Adrenal gland (tissue), 12 donors: ENCODE data around the gene GAMT. TPM values are rescaled to one million over a fixed set of nuclear protein-coding genes. Genes with fewer than 3 reads are reported as not detected.

ENCODE experiments used
- DNase-seq, 7 donors: peaks; one replicate each; pipeline ENCODE4 v3.0.0-alpha.2; 2019 to 2020
- H3K27ac ChIP-seq, 5 donors: fragments of 200-600 bp; sonication (generic) in 4 of 5; 1 replicate in 3 of 5; 2 replicates in 2 of 5; pipeline versions ENCODE4 v1.5.1 to v1.8.0; 2016 to 2020; ENCODE audit warnings: mild to moderate bottlenecking in 1 of 5
- H3K27me3 ChIP-seq: fragments of 200-600 bp; 2 replicates; pipeline ENCODE4 v1.8.0; 2021
- H3K36me3 ChIP-seq, 2 donors: fragments of 200-600 bp; replicated peaks in 1 of 2; 1 replicate in 1 of 2; 2 replicates in 1 of 2; pipeline versions ENCODE4 v1.5.1 to v1.8.0; 2018 to 2022
- H3K4me1 ChIP-seq, 2 donors: fragments of 200-600 bp; replicated peaks in 1 of 2; 1 replicate in 1 of 2; 2 replicates in 1 of 2; pipeline versions ENCODE4 v1.5.1 to v1.8.0; 2018 to 2021
- H3K4me3 ChIP-seq, 4 donors: fragments of 200-600 bp; sonication (generic) in 3 of 4; one replicate each; pipeline ENCODE4 v1.5.1; 2016 to 2018
- H3K9me3 ChIP-seq, 3 donors: fragments of 200-600 bp; sonication (generic) in 1 of 3; replicated peaks in 1 of 3; 1 replicate in 2 of 3; 2 replicates in 1 of 3; pipeline versions ENCODE4 v1.5.1 to v1.8.0; 2016 to 2021
- POLR2A ChIP-seq, 2 donors: fragments of 450-650 bp; IDR thresholded peaks; one replicate each; pipeline ENCODE4 v1.6.1; 2017; ENCODE audit warnings: antibody characterized with exemption in 2 of 2, mild to moderate bottlenecking in 2 of 2, moderate library complexity in 1 of 2
- WGBS, 4 donors: extraction: QIAGEN DNeasy Blood & Tissue Kit in 2 of 4; methylation state at CpG; one replicate each; pipeline versions ENCODE4 v1.1.5 to v1.1.7; 2013 to 2017; 5-methylcytosine and 5-hydroxymethylcytosine counted together
- intact Hi-C, 2 donors: fragments of 100-400 bp; cut with DNase I; formaldehyde crosslinking; loops; one replicate each; pipeline versions ENCODE4 v1.14.1 to v1.15.0; 2022 to 2023
- polyA plus RNA-seq, 3 donors: library from polyadenylated mRNA; stranded (reverse); fragments of 200-250 nt in 2 of 3; fragments of 350-450 nt in 1 of 3; fragmentation: Illumina TruSeq in 1 of 3; extraction: RNeasy Lipid Tissue Mini Kit (QIAGEN cat#74804) in 1 of 3; gene quantifications; one replicate each; pipeline ENCODE4 v1.2.3, GENCODE V29; 2013 to 2014
- total RNA-seq, 9 donors: library from RNA; depleted of rRNA in 4 of 9; stranded (reverse); fragments of >200 nt in 4 of 9; fragments of 120-200 nt in 1 of 9; fragmentation: NEBNext Ultra II Directional in 1 of 9; extraction: Animal tissue kit (Norgen Biotek cat#: 25700) in 1 of 9; gene quantifications; one replicate each; pipeline versions ENCODE4 v1.1.0 to v1.2.4, GENCODE V29; 2013 to 2023
- TF ChIP-seq, protein P1 (sequence below), 6 experiments: fragments of 450-650 bp in 4 of 6; fragments of 200-600 bp in 2 of 6; sonication (generic) in 1 of 6; IDR thresholded peaks; 1 replicate in 5 of 6; 2 replicates in 1 of 6; pipeline versions ENCODE4 v1.5.1 to v1.8.0; 2016 to 2021; ENCODE audit warnings: antibody characterized with exemption in 6 of 6, mild to moderate bottlenecking in 2 of 6, moderate library complexity in 1 of 6
- donor health status: healthy with polysubstance abuse.
- donor health status: Bipolar disorder and iron deficiency.
- donor health status: DM: yes; HTN: yes; CAD: no.
- donor health status: DM: no; HTN: no; CAD: no.
- donor health status: DM: no; HTN: no; CAD: no.
- donor health status: DM: yes; HTN: yes; CAD: no.

Gene GAMT
- total and polyA plus RNA-seq, 12 donors: 7.4 to 96.9 (median 36.3) TPM

GRCh38 chr19:1396019-1396767 lies 5.1 kb downstream of the GAMT start:
- Histone ChIP-seq H3K4me3 (no peak overlapping the region), H3K4me1 (peaks cover 10 to 11% of the 10 kb centered on the region in 2 donors), H3K9me3 (no peaks in the 10 kb centered on the region), H3K27me3 (no peaks in the 10 kb centered on the region), H3K27ac (no peak overlapping the region), H3K36me3 (peaks cover 0 to 25% of the 10 kb centered on the region in 2 donors)
- 35 to 46% (median 38%) methylated on average over 13 to 25 of the region's 25 CpGs for WGBS, 4 donors
- no peak for DNase-seq
- intact Hi-C loops: no loop called here
- no peak for TF ChIP-seq POLR2A (IDR thresholded peaks at IDR 0.05)
- TF ChIP-seq, protein P1, sequence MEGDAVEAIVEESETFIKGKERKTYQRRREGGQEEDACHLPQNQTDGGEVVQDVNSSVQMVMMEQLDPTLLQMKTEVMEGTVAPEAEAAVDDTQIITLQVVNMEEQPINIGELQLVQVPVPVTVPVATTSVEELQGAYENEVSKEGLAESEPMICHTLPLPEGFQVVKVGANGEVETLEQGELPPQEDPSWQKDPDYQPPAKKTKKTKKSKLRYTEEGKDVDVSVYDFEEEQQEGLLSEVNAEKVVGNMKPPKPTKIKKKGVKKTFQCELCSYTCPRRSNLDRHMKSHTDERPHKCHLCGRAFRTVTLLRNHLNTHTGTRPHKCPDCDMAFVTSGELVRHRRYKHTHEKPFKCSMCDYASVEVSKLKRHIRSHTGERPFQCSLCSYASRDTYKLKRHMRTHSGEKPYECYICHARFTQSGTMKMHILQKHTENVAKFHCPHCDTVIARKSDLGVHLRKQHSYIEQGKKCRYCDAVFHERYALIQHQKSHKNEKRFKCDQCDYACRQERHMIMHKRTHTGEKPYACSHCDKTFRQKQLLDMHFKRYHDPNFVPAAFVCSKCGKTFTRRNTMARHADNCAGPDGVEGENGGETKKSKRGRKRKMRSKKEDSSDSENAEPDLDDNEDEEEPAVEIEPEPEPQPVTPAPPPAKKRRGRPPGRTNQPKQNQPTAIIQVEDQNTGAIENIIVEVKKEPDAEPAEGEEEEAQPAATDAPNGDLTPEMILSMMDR (IDR thresholded peaks at IDR 0.05): no peak

DNA sequence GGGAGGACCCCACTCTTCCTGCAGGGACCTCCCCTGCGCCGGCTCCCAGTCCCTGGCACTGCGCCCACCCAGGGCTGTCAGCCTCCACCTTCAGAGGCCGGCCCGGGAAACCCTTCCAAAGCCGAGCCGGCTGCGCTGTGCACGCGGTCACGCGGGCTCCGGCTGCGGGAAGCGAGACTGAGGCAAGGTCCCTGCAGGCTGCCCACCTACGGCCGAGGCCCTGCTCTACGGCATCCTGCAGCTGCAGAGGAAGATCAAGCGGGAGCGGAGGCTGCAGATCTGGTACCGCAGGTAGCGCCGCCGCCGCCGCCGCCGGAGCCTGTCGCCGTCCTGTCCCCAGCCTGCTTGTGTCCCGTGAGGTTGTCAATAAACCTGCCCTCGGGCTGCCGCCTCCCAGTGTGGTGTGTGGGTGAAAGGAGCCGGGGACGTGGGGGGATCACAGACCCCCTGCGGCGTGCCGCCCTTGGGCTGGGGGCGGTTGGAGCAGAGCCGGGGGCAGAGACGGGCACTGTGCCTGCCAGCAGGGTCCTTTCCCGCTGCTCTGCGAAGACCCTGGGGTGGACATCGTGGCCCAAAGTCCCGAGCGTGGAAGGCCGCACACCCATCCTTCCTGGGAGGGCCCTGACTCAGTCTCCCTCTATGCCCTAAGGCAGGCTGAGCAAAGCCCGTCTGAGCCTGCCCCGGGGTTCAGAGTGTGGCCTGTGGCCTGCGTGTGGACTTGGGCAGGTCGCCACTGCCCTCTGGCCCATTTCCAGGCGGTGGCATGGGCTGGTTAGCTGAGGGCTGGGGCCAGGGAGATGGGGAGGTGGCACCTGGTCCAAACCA lies 5.9 kb downstream of the GAMT start:
- TF ChIP-seq, protein P1 (IDR thresholded peaks at IDR 0.05): no peak
- TF ChIP-seq POLR2A (IDR thresholded peaks at IDR 0.05): no peak
- intact Hi-C loops: no loop called here
- peaks cover 0 to 33% of the 10 kb centered on the region in 2 donors for H3K36me3 ChIP-seq
- peak in 1 of 7 donors; percentile 48 for DNase-seq
- no peaks in the 10 kb centered on the region for H3K9me3 ChIP-seq
- H3K4me3 ChIP-seq: no peak overlapping the region
- H3K27me3 ChIP-seq: no peaks in the 10 kb centered on the region
- WGBS, 4 donors: 75 to 91% (median 78%) methylated on average over 29 to 52 of the region's 52 CpGs
- peaks cover 2 to 3% of the 10 kb centered on the region in 2 donors for H3K4me1 ChIP-seq
- H3K27ac ChIP-seq: no peak overlapping the region

GRCh38 chr19:1394252-1395193 lies 6.8 kb downstream of the GAMT start:
- H3K4me3 ChIP-seq: no peak overlapping the region
- 63 to 83% (median 79%) methylated on average over 28 to 43 of the region's 43 CpGs for WGBS, 4 donors
- peaks cover 0 to 34% of the 10 kb centered on the region in 2 donors for H3K36me3 ChIP-seq
- H3K9me3 ChIP-seq: no peaks in the 10 kb centered on the region
- intact Hi-C loops: no loop called here
- no peak for DNase-seq
- no peak overlapping the region for H3K27ac ChIP-seq
- H3K4me1 ChIP-seq: no peaks in the 10 kb centered on the region
- TF ChIP-seq, protein P1 (IDR thresholded peaks at IDR 0.05): no peak
- TF ChIP-seq POLR2A (IDR thresholded peaks at IDR 0.05): no peak
- no peaks in the 10 kb centered on the region for H3K27me3 ChIP-seq
